ENCODE measurements around the gene CCDC28B.

Gene CCDC28B

DNA sequence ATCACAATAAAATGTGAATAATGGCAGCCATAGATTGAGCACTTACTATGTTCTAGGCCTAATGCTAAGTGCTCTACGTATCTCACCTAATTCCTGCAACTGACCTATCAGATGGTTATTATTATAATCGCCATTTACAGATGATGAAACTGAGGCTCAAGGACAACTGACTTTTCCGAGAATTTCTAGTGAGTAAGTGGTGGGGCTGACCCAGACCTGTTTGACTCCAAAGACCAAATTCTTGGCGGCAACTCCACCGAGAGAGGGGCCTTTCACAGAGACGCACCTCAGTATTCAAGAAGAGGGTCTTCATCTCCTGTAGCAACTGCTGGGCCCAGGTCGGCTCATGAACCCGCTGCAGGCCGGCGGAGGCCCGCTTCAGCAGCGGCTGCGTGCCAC is 21.2 kb downstream of the CCDC28B start:
- no peak for DNase-seq (ENCODE audit: low read depth in 2 of 3, low spot score in 2 of 3)

- DNase-seq (ENCODE audit: low read depth in 2 of 3, low spot score in 2 of 3), result peak; percentile 72 to 75 (median 72)
These were observed 21.8 kb downstream of the CCDC28B start, which contains the start of the genes EIF3I and TMEM234 for GRCh38 chr1:32221980-32222755. EIF3I (plus strand) TSS chr1:32222407; CDS start chr1:32222442, 35 bp downstream. TMEM234 (minus strand) TSS chr1:32222353; CDS start chr1:32222322, 31 bp downstream.

DNA sequence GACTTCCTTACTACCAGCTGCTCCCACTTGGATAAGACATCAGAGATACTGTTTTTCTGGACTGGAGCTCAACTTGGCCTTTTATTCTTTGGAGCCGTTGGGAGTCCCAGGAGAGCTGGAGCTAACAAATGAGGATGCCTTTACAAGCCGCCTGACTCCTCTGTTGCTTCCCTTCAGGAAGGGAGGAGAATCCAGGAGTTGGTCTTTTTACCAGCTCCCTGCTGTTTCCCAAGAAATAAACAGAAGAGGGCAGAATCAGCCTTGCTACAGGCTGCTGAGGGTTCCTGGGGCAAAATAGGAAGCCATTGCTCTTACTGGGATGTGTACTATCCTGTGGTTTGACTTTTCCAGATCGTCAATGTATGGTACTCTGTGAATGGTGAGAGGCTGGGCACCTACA is 23.3 kb downstream of the CCDC28B start:
- DNase-seq (ENCODE audit: low read depth in 2 of 3, low spot score in 2 of 3), result no peak

- DNase-seq (ENCODE audit: low read depth in 2 of 3, low spot score in 2 of 3), result no peak
These were observed 23.9 kb downstream of the CCDC28B start for GRCh38 chr1:32224285-32224684.

GRCh38 chr1:32228771-32229170 is 28.4 kb downstream of the CCDC28B start:
- DNase-seq (ENCODE audit: low read depth in 2 of 3, low spot score in 2 of 3), result no peak

DNA sequence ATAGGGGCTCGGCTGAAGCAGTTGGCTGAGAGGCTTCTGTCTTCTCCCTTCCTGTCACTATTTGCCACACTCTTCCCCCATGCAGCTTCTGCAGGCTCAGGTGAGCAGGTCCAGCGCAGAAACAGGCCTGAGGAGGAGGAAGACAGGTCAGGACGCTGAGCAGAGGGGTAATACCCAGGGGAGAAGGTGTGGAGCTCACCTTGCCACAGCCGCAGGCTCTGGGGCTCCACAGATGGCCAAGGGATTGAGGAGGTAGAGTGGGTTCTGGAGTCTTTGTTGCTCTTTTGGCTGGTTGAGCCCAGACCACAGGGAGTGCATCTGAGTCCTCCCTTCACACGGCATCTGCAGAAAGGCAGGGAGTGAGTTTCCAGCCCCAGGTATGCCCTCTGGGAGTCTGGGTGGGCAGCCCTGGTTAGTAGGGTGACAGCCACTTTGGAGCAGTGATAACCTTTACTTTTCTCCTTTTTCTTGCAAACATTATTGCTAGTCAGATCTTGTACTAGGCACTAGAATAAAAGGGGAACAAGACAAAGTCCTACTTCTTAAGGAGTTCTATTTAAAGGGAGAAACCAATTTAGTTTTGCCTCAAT is 31.5 kb downstream of the CCDC28B start:
- no peak for DNase-seq (ENCODE audit: low read depth in 2 of 3, low spot score in 2 of 3)

DNA sequence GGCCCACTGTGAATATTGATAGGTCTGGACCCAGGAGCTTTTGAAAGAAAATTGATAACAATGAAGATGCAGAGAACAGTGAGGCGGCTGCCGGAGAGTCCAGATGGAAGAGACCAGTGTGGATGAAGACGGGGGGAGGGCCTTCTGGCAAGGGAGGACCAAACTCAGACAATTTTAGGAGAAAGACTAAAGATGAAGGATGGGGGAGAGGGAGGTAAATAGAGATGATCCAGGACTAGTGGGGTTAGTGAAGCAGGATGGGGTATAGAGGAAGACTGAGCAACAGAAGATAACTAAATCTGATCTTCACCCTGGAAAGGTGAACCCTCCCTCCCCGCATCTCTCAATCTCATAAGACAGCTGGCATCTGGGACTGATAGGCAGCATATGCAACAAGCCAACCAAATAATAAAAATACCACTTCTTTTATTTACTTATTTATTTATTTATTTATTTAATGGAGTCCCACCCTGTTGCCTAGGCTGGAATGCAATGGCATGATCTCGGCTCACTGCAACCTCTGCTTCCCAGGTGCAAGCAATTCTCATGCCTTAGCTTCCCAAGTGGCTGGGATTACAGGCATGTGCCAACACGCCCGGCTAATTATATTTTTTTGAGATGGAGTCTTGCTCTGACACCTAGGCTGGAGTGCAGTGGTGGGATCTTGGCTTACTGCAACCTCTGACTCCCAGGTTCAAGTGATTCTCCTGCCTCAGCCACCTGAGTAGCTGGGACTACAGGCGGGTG is 32.3 kb downstream of the CCDC28B start:
- DNase-seq (ENCODE audit: low read depth in 2 of 3, low spot score in 2 of 3), result no peak

DNA sequence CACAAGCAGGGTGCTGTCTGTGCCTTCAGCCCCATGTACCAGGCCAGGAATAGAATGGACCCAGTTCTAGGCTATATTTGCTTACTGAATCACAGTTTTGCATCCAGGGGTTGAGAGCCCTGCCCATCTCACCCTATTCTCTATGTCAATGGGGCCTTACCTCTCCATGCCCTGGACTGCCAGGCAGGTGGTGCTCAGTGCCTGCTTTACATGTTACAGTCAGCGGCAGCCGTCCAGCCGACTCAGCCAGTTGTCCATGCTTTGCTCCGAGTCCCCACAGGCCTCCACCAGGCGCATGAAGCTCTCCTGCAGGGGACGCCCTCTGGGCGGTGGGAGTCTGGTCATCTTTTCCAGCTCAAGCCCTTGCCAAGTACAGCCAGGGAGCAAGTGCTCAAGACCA is 34.4 kb downstream of the CCDC28B start:
- DNase-seq (ENCODE audit: low read depth in 2 of 3, low spot score in 2 of 3), result no peak

DNA sequence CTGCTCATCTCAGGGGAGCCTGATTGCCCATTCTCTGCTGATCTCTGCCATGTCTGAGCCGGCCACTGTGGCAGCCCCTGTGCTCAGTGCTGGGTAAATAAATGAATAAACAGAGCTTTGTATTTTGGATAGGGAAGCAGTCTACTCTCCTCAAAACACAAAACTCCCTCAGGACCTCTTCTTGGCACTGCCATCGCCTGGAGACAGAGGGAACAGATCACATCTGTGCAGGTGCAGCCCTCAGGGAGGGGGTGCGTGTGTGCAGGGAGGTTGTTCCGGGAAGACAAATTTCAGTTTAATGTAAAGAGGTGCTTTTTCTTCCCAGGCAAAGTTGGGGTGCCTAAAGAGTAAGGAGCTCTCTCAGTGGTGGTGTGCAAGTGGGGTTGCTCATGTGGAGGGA is 38.9 kb downstream of the CCDC28B start:
- DNase-seq (ENCODE audit: low read depth in 2 of 3, low spot score in 2 of 3), result no peak

- DNase-seq (ENCODE audit: low read depth in 2 of 3, low spot score in 2 of 3), result no peak
These were observed 39.4 kb downstream of the CCDC28B start for GRCh38 chr1:32239790-32240139.

GRCh38 chr1:32240140-32240951 is 40.0 kb downstream of the CCDC28B start:
- no peak for DNase-seq (ENCODE audit: low read depth in 2 of 3, low spot score in 2 of 3)

DNA sequence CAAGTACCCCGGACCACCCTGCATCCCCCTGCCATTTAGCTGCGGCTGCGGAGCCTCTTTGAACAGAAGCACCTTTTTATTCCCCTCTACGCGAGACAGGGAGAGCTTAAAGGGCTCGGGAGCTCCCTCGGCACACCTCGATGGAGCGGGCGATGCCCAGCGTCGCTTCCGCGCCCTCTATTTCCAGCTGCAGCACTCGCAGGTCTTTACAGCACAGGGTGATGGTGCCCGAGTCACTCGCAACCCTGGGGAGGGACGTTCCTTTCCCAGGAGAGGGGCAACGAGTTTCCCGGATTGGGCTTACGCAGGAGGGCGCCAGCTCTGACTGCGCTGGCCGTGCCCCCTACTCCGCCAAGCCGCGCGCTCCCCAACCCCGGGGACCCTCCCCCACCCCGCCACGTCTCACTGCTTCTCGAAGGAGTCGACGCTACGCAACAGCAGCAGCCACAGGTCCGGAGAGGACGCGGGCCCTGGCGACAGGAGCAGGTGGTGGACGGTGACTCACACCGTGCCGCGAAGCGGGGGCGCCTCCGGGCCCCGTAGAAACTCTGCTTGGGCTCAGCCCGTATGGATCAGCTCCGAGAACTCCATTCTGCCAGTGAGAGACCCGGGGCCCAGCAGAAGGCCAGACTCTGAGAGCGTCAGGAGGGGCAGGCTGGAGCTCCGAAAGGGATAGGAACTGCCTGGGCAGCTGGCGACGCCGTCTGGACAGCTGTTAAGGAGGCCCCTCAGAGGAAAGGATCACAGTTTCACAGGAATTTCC is 40.8 kb downstream of the CCDC28B start:
- no peak for DNase-seq (ENCODE audit: low read depth in 2 of 3, low spot score in 2 of 3)

- DNase-seq (ENCODE audit: low read depth in 2 of 3, low spot score in 2 of 3), result no peak
These were observed 42.0 kb downstream of the CCDC28B start for GRCh38 chr1:32242341-32242851.

GRCh38 chr1:32246888-32247273 is 46.5 kb downstream of the CCDC28B start, which contains the start of gene FAM167B:
FAM167B (plus strand) TSS chr1:32247222; CDS start chr1:32247422, 200 bp downstream.
- DNase-seq (ENCODE audit: low read depth in 2 of 3, low spot score in 2 of 3), result no peak

DNA sequence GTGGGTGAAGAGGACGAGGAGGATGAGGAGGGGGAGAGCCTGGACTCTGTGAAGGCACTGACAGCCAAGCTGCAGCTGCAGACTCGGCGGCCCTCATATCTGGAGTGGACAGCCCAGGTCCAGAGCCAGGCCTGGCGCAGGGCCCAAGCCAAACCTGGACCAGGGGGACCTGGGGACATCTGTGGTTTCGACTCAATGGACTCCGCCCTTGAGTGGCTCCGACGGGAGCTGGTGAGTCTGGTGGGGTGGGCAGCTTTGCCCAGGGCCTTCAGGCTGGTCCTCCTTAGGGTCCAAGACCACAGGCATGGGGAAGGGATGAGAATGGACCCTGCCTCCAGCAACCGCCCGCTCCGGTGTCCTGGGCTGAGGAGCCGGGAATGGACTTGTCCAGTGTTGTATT is 47.1 kb downstream of the CCDC28B start:
- DNase-seq (ENCODE audit: low read depth in 2 of 3, low spot score in 2 of 3), result no peak

DNA sequence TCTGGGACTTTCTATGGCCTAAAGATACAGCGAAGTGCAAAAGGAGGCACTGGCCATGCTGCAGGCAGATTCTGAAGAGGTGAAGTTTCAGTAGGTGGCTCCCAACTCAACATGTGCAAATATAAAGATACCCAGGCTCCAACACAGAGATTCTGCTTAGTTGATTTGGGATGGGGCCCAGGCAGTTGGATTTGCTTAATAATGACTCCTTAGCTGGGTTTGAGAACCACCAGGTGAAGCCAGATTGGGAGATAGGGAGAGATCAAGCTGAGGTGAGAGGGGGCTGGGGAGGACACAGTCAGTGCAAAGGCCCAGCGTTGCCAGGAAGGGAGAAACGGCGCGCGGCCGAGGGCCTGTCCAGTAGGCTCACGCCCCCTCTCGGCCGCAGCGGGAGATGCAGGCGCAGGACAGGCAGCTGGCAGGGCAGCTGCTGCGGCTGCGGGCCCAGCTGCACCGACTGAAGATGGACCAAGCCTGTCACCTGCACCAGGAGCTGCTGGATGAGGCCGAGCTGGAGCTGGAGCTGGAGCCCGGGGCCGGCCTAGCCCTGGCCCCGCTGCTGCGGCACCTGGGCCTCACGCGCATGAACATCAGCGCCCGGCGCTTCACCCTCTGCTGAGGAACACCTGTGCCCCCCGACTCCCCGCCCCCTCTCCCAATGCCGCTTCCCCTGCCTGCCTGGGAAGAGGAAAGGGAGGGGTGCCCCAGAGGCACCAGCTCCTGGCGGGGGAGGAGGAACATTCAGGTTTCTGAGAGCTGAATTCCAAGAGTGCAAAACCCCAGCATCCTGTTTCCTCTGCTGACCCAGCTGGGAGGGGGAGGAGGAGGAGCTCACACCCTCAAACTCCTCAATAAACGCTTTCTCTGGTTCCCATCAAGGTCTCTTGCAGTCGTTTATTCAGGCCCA is 47.8 kb downstream of the CCDC28B start:
- peak; percentile 62 to 80 (median 72) for DNase-seq (ENCODE audit: low read depth in 2 of 3, low spot score in 2 of 3)

DNA sequence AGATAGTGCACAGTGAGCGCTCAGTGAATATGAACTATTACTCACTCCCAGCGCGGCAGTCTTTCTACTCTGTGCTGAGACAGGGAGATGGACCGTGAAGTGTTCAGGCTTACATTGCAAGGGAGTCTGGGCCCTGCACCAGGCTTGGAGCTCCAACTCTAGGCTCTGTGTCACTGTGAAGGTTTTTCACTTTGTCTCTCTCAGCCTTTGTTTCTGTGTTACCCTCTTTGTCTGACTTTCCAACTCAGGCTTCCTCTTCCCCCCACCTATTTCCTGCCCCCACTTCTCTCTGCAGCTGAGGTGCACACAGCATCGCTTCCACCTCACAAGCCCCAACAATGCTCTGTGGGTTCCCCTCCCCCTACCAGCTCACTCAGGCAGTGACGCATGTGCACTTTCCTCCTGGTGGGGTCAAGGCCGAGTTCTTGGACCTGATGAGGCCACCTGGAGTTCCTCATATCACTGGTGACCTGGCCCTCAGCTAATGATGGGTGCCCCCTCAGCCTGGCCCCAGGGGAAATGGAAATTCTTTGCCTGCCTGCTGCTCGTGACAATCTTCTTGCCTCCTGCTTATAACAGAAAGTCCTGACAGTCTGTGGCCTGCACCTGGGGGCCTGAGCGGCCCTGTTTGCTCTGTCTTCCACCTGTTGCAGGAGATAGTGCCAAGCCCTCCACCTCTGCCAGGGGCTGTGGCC is 49.6 kb downstream of the CCDC28B start:
- peak; percentile 47 to 63 (median 55) for DNase-seq (ENCODE audit: low read depth in 2 of 3, low spot score in 2 of 3)

- DNase-seq (ENCODE audit: low read depth in 2 of 3, low spot score in 2 of 3), result peak; percentile 59 to 69 (median 60)
These were observed 50.7 kb downstream of the CCDC28B start, which contains the start of gene LCK for GRCh38 chr1:32250893-32251716. LCK (plus strand) TSS chr1:32251265; CDS start chr1:32274330, 23,065 bp downstream.

Data from activated CD8-positive, alpha-beta memory T cell treated with anti-CD3 and anti-CD28 coated beads for 48 hours (primary cell).